HG03280 (cell line): ENCODE data around the gene MTG1.

Source experiments
- ATAC-seq: cut with Tn5 transposase; IDR thresholded peaks from one replicate; pipeline ENCODE4 v1.9.1; 2021; ENCODE audit warnings: mild to moderate bottlenecking, moderate library complexity; ENCODE audit not compliant: unreplicated experiment

MTG1 gene, protein sequence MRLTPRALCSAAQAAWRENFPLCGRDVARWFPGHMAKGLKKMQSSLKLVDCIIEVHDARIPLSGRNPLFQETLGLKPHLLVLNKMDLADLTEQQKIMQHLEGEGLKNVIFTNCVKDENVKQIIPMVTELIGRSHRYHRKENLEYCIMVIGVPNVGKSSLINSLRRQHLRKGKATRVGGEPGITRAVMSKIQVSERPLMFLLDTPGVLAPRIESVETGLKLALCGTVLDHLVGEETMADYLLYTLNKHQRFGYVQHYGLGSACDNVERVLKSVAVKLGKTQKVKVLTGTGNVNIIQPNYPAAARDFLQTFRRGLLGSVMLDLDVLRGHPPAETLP

DNA sequence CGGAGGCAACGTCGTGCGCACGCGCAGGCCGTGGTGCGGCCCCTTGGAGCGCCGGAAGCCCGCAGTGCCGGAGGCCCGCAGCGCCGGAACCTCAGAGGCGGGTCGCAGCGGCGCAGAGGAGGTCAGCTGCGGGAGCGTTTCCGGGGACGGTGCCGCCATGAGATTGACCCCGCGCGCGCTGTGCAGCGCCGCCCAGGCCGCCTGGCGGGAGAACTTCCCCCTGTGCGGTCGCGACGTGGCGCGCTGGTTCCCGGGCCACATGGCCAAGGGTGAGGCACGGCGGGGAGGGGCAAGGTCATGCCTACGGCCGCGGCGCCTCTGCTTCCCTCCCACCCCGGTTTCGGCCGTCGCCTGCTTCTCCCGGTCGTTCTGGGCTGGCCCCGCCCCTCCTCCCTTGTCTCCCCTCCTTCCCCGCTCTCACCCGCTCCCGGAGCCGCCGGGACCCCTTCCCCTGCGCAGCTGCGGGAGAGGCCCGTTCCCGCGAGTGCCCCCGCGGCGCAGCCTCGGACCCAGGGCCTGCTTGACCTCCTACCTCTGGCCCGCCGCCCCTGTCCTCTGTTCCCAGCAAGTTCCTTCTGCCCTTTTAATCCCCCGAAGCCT lies at the start of gene MTG1:
Gene MTG1, plus strand, starts transcription at position 94 of the 600 bp plus-strand sequence. Its CDS starts 64 bp downstream, at position 158.
- ATAC-seq, result peak; percentile 71

DNA sequence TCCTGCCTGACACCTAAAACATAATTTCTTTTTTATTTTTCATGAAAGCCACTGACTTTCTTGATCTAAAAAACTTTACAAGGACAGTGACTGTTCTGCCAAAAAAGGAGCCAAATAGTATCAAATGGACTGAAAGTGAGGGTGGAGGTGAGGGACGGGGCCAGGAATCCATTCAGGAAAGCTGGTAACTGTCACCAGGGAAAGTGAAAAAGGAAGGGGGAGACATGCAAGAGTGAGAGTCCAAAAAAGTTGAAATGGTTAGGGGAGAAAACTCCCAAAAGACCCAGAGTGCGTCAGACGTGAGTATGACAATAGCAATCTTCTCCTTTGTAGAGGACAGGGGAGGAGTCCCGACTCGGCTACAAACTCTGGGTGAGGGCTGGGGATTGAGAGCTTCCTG lies 49.7 kb upstream of the MTG1 start:
- no peak for ATAC-seq

DNA sequence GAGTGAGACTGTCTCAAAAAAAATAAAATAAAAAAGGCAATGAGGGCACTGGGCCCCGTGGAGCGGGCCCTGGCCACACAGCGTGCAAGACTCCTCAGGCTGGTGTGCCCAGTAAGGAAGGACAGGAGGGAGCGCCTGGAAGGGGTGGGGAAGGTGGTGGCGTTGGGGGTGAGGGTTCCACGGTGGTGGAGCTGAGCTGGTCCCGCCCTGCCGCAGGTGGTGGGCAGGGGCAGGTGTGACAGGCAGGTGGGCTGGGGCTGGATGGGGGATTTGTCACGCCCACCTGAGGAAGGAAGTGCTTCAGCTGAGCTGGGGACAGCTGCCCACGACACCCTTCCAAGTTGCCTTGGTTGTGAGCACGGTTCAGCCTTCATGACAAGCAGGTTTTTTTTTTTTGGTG lies 47.5 kb upstream of the MTG1 start:
- no peak for ATAC-seq

DNA sequence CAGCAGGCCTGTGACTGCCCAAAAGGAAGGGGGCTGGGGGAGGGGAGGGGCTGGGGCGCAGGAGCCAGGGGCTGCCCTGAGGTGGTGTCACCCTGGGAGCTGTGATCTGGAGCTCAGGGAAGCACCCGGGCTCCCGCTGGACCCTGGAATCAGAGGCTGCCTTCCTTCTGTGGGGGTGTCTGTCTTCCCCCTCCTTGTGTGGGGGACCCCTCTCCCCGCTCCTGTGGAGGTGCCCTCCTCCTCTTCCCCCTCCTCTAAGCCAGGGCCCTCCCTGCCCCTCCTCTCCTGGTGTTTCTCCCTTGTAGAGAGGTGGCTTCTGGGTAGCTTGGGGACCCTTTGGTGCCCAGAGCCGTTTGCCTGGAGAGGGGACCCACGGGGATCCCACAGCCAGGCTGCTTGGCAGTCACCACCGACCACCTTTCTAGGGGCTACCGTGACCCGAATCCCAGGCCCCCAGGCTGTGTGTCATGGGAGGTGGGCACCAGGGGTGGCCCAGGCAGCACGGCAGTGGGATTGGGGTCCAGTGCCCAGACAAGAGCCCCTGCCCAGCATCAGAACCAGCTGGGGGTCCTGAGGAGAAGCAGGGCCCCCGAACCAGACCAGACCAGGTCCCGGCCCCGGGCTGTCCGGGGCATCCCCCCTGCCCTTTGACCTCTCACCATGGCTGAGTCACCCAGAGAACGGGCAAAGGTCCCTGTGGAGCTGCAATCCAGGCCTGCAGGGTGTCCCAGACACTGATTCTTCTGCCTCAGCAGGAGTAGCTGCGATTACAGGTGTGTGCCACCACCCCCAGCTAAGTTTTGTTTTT lies 46.0 kb upstream of the MTG1 start:
- no peak for ATAC-seq

DNA sequence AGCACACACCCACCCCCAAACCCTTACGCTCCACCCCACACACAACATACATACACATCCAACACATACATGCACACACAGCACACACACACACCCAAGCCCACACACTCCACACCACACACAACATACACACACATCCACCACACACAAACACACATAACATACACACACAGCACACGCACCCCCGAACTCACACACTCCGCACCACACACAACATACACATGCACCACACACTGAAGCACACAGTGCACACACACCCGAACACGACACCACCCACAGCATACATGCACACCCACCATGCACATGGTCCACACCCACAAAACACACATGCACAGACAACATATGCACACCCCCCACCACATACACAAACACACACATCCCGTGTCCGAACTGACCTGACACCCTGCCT lies 44.8 kb upstream of the MTG1 start:
- no peak for ATAC-seq

DNA sequence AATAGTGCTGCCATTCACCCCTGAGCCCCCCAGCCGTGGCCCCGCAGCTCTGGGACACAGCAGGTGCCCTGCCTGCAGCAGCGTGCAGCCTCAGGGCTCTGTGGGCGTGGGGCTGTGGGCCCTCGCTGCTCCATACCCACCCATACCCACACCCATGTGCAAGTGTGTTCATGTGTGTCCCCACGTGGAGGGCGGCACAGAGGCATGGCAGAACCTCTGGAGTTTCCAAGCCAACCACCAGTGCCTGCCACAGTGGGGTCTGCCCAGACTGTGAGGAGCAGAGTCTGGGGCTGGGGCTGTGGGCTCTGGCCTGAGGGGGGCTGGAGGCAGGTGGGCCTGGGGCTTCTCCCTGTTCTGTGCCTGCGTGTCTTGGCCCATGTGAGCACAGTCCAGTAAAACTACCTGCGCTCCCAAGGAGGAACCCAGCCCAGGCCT lies 44.4 kb upstream of the MTG1 start:
- ATAC-seq, result no peak

DNA sequence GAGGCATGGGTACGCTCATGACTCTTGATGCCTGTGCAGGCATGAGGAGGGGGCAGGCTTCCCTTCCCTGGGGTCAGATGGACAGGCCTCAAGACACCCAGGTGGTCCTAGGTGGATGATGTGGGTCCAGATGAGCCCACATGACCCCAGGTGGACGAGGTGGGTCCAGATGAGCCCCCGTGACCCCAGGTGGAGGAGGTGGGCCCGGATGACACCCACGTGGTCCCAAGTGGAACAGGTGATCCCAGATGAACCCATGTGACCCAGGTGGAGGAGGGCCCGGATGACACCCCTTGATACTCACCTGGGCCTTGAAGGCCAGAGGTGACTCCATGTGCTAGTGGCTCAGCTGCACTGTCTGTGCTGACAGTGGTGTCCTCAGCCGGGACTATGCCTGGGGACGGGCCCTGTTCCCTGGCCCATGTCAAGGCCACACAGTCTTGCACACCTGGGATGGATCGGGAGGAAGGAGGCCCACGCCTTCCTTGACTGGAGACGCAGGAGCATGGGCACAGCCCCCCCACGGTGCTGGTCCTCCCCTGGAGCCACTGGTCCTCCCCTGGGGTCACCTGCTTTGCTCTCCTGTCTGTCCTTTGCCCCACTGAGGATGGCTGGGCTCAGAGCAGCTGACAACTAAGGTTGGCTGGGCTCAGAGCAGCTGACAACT lies 43.5 kb upstream of the MTG1 start:
- ATAC-seq, result no peak

DNA sequence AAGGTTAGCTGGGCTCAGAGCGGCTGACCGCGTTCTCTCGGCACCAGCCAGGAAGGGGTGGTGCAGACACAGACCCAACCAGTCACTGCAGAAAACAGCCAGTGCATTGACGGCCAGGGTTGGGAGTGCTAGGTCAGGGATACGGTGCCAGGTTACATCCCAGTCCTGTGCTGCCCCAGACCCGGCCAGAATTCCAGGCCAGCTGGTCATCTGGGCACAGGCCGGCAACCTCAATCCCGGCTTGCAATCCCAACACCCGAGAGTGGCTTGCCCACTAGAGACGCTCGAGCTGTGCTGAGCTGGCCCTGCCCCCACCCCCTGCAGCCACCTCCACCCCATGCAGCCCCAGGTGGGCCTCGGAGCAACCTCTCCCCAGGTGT lies 43.0 kb upstream of the MTG1 start:
- no peak for ATAC-seq

DNA sequence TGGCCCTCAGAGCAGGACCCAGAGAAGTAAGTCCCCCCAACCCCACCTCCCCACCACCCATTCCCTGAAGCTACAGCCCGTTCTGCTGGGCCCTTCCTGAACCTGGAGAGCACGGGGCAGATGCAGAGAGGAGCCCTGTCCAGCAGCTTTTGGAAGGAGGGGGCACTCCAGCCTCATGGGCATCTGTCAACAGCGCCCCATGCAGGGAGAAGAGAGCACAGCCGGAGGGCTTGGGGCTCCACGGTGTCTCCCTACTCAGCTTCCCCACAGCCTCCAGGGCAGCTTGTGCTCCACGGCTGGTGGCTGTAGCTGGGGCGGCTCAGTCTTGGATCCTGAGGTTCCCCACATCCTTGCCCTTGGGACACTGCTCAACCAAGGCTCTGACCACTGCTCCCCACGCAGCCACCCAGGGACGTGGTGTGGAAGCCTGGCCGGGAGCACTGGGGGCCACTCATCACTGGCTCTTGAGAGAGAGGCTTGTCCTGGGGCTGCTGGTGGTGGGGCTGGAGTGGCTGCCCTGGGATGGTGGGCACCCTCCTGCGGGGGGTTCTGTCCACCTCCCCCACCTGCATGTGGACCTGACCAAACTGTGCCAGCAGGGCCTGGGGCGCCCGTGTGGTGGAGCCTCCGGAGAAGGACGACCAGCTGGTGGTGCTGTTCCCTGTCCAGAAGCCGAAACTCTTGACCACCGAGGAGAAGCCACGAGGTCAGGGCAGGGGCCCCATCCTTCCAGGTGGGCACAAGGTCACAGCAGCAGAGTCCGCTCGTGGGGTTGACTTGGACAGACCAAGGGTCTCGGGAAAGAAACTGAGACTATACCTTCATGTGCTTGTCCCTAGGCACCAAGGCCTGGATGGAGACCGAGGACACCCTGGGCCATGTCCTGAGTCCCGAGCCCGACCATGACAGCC lies 42.3 kb upstream of the MTG1 start:
- ATAC-seq, result no peak

DNA sequence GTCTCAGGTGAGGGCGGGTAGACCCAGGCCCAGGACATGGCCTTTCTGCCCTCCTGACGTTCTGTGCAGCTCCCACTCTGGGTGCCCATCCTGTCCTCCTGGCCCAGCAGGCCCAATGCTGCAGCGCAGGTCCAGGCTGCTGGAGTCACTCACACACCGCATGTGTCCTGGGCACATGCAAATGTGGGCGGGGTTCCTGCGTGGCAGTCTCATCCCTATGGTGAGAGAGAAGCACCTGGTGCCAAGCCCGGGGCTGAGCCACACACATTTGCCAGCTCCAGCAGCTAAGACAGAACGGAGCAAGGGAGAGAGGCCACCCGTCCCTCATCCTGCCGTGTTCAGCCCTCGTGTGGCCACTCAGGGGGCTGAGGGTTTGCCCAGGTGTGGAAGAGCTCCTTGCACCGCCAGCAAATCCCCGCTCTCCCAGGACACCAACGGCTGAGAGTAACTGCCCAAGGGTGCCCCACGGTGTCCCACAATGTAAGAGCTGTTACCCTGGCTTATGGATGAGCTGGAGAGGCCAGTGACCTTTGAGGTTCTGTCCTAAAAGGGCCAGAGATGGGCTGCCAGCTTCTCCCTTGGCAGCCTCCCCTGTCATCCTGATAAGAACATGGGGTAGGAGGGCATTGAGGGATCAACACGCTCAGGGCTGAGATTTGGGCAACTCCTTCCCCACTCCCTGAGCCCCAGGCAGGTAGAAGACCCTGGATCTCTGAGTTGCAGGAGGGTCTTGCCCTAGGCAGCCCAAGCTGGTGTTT lies 40.6 kb upstream of the MTG1 start:
- ATAC-seq, result no peak

DNA sequence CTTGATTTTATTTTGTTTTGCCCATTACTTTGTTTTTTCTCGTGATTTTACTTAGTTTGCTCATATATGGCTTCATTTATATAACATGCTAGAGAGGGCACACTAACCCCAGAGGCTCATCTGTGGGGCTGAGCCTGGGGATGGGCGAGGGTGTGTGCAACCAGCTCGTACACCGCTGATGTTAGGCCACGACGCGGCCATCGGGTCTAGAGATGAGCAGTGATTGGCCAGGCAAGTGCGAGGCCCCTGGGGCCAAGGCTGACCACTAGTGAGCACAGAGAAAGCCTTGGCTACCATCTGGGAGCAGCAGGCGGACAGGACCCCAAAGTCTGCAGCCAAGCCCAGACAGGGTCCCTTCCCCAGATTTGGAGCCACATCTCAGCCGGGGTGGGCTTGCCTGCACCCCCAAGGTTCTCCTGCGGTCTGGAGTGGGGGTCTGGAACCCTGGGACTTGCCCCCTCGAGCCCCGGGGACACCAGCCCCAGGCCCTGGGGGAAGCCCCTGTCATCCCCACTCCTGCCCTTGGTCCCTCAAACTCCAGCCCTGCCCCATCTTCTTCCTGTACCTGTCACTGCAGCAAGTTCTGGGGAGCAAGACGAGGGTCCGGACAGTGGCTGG lies 39.9 kb upstream of the MTG1 start:
- ATAC-seq, result no peak

DNA sequence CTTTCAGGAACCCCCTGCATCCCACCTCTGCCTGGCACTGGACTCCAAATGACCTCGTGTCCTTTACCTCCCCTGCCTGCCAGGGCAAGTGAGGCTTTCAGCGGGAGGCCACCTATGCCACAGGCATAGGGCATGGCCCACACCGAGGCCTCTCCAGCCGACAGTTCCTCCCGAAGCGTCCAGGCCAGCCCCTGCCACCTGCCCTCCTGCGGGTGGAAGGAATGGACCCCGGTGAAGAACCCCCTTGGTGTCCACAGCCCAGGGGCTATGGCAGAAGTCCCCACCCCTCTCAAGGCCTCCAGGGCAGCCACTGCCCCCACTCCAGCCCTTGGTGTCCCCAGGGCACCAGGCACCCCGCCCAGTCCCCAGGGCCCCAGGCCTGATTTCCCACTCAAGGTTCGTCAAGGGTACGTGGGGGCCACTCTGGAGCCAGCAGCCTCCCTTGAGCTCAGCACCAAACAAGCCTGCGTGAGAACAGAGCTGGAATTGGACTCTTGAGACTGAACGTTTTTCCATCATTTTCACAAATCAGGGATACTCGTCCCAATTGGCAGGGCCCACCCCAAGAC lies 39.2 kb upstream of the MTG1 start:
- no peak for ATAC-seq

DNA sequence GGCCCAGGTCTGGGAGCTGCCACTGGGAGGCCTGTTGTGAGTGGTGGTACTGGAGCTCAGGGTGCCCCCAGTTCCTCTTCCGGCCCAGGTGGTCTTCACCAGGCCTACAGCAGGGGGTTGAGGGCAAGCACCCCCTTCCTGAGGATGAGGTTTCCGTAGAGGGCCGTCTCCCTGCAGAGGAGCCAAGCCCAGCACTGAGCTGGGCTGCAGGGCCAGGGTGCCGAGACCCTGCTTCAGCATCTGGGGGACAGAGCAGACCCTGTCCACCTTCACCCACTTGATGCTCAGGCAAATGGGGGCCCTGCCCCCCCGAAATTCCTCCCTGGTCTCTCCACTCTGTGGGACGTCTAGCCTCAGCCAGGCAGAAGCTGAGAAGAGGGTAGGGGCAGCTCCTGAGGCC lies 38.7 kb upstream of the MTG1 start:
- ATAC-seq, result no peak

DNA sequence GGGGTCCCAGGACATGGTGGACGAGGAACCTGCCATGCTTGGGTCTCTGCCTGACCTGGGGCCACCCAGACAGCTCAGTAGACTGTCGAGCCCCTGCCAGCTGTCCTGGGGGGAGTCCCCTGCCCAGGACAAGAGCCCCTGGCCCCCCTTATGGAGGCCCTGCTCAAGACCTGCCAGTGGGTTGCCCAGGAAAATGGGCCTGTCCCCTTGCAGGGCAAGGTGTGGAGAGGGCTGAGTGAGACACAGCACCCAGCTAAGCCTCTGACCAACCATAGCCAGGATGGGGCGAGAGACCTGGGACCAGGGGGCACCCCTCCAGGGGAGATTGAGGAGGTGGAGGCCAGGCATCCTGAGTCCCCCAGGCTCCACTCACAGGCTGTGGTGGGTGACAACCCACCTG lies 38.0 kb upstream of the MTG1 start:
- no peak for ATAC-seq

DNA sequence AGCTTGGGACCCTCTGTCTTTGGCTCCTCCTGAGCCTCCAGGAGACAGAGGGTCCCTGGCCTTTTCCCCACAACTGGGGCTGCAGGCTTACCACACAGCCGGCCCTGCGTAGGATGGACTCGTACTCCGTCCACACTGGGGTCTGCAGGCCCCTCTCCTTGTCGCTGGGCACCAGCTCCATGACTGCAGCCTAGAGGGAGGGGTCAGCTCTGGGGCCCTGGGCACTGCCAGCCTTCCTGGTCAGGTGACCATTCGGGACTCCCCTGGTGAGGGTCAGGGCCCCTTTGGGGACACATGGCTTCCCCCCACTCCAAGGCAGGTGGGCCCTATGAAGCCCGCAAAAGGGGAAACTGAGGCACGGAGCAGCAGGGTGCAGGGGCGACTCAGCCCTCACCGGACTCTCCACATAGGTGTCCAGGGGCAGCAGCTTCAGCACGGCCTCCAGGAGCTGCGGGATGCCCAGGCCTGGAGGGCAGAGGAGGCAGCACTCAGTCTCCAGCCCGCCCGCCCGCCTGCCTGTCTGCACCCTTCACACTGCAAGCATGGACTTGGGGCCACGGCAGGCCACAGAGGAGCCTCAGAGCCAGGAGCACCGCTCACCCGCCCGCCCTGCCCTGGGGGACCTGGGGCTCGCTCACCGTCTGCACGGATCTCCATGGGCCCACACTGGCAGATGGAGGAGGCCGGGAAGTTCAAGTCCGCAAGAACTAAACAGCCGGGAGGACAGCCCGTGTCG lies 37.2 kb upstream of the MTG1 start:
- no peak for ATAC-seq

DNA sequence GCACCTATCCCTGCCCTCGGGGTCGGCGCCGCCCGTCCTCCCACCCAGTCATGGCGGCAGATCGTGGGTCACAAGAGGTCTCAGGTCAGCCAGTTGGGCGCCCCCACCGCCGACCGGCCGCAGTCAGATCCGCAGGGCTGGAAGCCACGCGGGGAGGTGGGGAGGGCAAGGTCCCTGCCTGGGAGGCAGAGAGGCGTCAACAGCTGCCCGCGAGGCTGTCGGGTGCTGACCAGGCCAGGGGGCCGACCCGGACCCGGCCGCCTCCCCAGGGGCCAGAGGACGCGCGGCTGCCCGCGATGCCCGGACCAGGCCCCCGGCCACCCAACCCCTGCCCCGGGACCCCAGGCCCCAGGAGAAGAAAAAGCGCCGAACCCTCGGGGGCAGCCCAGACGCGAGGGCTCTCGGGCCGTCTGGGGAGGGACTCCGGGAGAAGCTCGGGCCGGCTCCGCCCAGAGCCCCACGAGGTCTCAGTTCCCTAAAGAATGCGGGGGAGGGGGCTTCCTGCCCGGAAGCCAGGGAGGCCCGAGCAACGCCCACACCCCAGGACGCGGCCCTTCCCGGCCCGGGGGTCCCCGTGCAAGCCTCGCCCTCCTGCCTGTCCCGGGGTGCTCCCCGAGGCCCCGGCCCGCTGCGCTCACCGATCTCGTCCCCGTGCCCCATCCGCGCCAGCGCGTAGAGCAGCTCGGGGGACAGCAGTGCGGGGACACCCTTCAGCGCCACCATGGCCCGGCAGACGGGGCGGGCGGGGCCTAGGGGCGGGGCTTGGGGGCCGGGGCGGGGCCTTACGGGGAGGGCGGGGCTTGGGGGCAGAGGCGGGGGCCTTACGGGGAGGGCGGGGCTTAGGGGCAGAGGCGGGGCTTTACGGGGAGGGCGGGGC lies 36.4 kb upstream of the MTG1 start, which contains the start of gene FUOM:
Gene FUOM, minus strand, starts transcription at position 735 of the 877 bp plus-strand sequence. Its CDS starts 12 bp downstream, at position 723.
- peak; percentile 63 for ATAC-seq
